GM06990 (cell line): ENCODE results near the gene COLGALT1.

Experiments used
- DNase-seq: peaks from one replicate; pipeline ENCODE4 v3.0.0-alpha.2; 2011; ENCODE audit not compliant: insufficient read length; ENCODE audit errors: extremely low read depth
- H3K27me3 ChIP-seq: replicated peaks from 2 replicates; pipeline ENCODE4 v1.6.0; 2011; ENCODE audit warnings: low read length; ENCODE audit not compliant: control insufficient read depth, insufficient read depth
- H3K36me3 ChIP-seq: 2 replicates; pipeline ENCODE4 v1.5.1; 2011; ENCODE audit warnings: low read length; ENCODE audit not compliant: control insufficient read depth, insufficient read depth
- H3K4me3 ChIP-seq: replicated peaks from 2 replicates; pipeline ENCODE4 v1.5.1; 2011; ENCODE audit warnings: low read depth, mild to moderate bottlenecking, control low read depth, low read length
- TF ChIP-seq, protein P1 (sequence below): IDR thresholded peaks from 2 replicates; pipeline ENCODE4 v1.5.1; 2011; ENCODE audit warnings: low read length, control low read depth, mild to moderate bottlenecking, inconsistent platforms; ENCODE audit not compliant: insufficient read depth, poor library complexity, severe bottlenecking

The COLGALT1 gene

DNA sequence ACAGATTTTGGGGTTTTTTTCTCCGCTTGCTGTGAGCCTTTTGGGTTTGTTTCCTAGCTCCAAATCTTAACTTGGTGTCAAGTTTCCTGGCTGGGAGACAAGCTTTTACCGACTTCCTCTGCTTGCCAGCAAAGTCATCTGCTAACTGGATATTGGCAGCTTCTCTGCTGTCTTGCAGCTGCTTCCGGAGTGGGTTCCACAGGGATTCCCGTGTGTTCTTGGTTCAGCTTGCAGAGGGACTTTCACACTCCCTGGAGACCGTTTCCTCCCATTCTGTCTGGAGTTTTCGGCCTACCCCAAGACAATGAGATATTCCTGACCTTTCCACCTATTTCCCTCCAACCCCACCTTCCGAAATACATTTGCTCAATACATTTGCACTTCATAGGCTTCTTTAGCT lies 2.2 kb upstream of the COLGALT1 start:
- no peaks in the 10 kb centered on the region for H3K27me3 ChIP-seq
- DNase-seq = no peak
- H3K36me3 ChIP-seq = no peaks in the 10 kb centered on the region; the same call in 1 of the 2 replicates
- TF ChIP-seq, protein P1, sequence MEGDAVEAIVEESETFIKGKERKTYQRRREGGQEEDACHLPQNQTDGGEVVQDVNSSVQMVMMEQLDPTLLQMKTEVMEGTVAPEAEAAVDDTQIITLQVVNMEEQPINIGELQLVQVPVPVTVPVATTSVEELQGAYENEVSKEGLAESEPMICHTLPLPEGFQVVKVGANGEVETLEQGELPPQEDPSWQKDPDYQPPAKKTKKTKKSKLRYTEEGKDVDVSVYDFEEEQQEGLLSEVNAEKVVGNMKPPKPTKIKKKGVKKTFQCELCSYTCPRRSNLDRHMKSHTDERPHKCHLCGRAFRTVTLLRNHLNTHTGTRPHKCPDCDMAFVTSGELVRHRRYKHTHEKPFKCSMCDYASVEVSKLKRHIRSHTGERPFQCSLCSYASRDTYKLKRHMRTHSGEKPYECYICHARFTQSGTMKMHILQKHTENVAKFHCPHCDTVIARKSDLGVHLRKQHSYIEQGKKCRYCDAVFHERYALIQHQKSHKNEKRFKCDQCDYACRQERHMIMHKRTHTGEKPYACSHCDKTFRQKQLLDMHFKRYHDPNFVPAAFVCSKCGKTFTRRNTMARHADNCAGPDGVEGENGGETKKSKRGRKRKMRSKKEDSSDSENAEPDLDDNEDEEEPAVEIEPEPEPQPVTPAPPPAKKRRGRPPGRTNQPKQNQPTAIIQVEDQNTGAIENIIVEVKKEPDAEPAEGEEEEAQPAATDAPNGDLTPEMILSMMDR = no peak
- no peak overlapping the region for H3K4me3 ChIP-seq

DNA sequence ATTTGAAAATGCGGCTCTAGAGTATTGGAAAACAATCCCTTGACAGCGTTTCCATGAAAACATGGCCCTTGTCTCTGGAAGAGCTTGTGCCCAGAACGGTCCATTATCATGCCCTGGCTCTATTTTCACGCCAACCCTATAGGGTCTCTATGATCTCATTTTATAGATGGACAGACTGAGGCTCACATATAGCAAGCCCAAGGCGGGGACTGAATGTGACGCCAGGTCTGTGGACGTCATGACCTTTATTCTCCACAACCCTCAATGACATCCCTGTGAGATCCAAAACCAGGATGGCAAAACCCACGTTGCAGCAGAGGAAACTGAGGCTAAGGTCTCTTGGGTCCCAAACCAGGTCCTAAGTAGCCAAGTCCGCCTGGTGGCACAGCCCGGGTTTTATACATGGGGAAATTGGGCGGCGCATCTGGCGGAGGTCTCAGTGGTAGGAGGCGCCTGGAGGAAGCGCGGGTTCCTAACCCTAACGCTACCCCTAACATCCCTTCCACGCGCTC lies 425 bp upstream of the COLGALT1 start:
- Histone ChIP-seq H3K27me3 (no peaks in the 10 kb centered on the region), H3K4me3 (peak overlapping the region; percentile 64), H3K36me3 (peaks cover 8% of the 10 kb centered on the region)
- TF ChIP-seq, protein P1 = no peak
- DNase-seq = no peak

DNA sequence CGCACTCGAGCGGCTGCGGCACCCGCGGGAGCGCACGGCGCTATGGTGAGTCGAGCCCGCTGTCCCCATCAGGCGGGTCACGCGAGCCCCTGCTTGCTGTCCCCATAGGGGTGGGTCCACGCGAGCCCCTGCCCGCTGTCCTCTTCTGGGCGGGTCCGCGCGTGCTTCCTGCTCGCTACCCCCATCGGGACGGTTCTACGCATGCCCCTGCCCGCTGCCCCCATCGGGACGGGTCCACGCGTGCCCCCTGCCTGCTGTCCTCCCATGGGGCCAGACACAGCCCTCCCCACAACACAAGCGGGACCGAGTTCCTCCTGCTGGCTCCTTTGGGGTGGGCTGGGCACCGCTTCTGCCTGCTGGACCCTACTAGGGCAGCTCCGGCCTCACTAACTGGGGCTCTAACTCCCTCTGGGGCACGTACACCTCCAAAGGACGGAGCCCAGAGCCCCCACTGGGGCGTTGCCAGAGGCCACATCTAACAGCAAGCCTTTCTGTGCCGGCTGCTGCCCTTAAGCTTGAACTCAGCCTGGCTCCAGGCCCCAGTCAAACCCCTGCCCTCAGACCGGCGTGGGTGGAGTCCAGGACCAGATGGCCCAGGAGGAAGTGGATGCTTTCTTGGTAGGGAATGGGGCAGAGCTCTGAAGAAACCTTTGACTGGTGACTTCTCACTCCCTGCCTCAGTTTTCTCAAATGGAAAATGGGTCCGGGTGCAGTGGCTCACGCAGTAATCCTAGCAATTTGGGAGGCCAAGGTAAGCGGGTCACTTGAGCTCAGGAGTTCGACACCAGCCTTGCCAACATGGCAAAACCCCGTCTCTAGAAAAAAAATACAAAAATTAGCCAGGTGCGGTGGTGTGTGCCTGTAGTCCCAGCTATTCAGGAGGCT lies 722 bp downstream of the COLGALT1 start:
- DNase-seq = peak; percentile 60
- TF ChIP-seq, protein P1 = no peak
- Histone ChIP-seq H3K27me3 (no peaks in the 10 kb centered on the region), H3K4me3 (peak overlapping the region; percentile 96), H3K36me3 (peaks cover 12% of the 10 kb centered on the region)

DNA sequence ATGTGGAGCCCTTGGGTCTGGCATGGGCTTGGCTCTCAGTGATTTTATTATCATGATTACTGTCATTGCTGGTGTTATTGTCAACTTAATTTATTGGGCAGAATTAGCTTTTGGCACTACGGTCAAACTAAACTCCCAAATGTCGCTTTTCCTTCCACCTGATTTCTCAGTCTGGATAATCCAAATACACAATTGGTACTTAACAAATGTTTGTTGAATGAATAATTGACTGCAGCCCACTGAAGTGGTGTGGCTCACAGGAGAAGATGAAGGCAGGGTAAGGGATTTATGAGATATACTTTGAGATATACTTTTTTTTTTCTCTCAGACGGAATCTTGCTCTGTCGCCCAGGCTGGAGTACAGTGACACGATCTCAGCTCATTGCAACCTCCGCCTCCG lies 1.5 kb downstream of the COLGALT1 start:
- TF ChIP-seq, protein P1 = no peak
- Histone ChIP-seq H3K4me3 (peak overlapping the region; percentile 96), H3K27me3 (no peaks in the 10 kb centered on the region), H3K36me3 (peaks cover 12% of the 10 kb centered on the region)
- DNase-seq = no peak

DNA sequence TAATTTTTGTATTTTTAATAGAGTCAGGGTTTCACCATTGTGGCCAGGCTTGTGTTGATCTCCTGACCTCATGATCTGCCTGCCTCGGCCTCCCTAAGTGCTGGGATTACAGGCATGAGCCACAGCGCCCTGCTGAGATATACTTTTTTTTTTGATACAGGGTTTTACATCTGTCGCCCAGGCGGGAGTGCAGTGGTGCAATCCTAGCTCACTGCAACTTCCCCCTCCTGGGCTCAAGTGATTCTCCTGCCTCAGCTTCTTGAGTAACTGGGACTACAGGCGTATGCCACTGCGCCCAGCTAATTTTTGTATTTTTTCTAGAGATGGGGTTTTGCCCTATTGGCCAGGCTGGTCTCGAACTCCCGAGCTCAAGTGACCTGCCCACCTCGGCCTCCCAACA lies 2.0 kb downstream of the COLGALT1 start:
- H3K36me3 ChIP-seq = peaks cover 12% of the 10 kb centered on the region

More for the DNA sequence above, 2.0 kb downstream of the COLGALT1 start:
- H3K27me3 ChIP-seq = no peaks in the 10 kb centered on the region
- DNase-seq = no peak
- TF ChIP-seq, protein P1 = no peak
- H3K4me3 ChIP-seq = no peak overlapping the region
